SJCRH30 (cell line): Measurements from ENCODE around the gene DCLK2. TPM values are rescaled to one million over a fixed set of nuclear protein-coding genes. Genes with fewer than 3 reads are reported as not detected.

Experiments used
- DNase-seq, 2 experiments: peaks; one replicate each; pipeline ENCODE4 v3.0.0-alpha.2; 2015 to 2020
- H3K27ac ChIP-seq: fragments of 250-450 bp; sonication (Bioruptor Pico); 2 replicates; pipeline ENCODE4 v1.5.1; 2020; ENCODE audit warnings: mild to moderate bottlenecking, moderate library complexity
- H3K27me3 ChIP-seq: fragments of 250-450 bp; sonication (Bioruptor Pico); 2 replicates; pipeline ENCODE4 v1.5.1; 2020; ENCODE audit warnings: mild to moderate bottlenecking, moderate library complexity
- H3K36me3 ChIP-seq: fragments of 250-450 bp; sonication (Bioruptor Pico); 2 replicates; pipeline ENCODE4 v1.5.1; 2020; ENCODE audit warnings: mild to moderate bottlenecking, moderate library complexity
- H3K4me1 ChIP-seq: fragments of 250-450 bp; sonication (Bioruptor Pico); 2 replicates; pipeline ENCODE4 v1.5.1; 2020; ENCODE audit warnings: mild to moderate bottlenecking, moderate library complexity
- H3K4me3 ChIP-seq: fragments of 250-450 bp; sonication (Bioruptor Pico); 2 replicates; pipeline ENCODE4 v1.5.1; 2020; ENCODE audit warnings: mild to moderate bottlenecking, moderate library complexity
- H3K9me3 ChIP-seq: fragments of 250-450 bp; sonication (Bioruptor Pico); replicated peaks from 2 replicates; pipeline ENCODE4 v1.5.1; 2020; ENCODE audit warnings: mild to moderate bottlenecking, moderate library complexity
- total RNA-seq: library from RNA; depleted of rRNA; stranded (reverse); fragments of >200 nt; shearing (Covaris generic); gene quantifications from 2 replicates; pipeline ENCODE4 v1.2.3, GENCODE V29; 2014

The DCLK2 gene
- total RNA-seq, 1 experiment from 2014 or later, result 5.7 TPM

DNA sequence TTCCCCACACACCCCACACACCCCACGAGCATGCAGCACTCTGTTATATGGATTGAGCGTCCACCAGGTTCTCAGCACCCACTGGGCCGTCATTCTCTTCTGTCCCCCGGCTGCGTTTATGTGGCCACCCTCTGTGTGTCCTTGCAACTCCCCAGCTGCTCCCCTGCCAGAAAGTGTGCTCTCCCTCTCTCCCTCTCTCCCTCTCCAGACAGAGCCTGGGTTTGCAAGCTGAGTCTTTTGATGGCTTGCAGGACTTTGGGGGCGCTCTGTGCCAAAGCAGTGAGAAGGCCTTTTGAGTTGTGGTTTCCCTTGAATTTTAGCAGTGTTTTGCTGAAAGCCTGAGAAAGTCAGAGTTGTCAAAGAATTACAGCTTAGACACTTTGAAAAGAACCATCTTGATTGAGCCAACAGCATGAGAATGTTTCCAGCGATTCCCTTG is 173.5 kb downstream of the DCLK2 start:
- Histone ChIP-seq H3K27ac (no peak overlapping the region), H3K4me1 (no peaks in the 10 kb centered on the region), H3K4me3 (no peak overlapping the region), H3K9me3 (no peaks in the 10 kb centered on the region), H3K36me3 (no peaks in the 10 kb centered on the region), H3K27me3 (no peaks in the 10 kb centered on the region)
- no peak for DNase-seq

DNA sequence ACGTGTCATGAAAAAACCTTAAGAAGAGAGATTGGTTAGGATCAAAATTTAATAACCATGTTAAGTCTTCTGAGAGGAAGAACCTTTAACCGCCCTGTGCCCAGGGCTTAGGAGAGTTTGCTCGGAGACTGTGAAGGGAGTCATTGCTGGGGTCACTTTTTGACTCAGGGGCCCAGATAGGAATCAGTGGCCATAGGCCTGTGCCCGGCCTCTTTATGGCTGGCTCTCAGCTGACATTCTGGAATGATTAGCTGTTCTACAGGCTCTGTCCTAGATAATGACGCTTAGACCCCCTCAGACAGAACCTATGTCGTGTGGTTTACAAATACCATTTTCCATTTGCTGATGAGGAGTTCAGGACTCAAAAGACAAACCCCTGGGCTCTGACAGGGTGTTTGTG is 174.1 kb downstream of the DCLK2 start:
- H3K27me3 ChIP-seq, result no peaks in the 10 kb centered on the region
- H3K27ac ChIP-seq, result no peak overlapping the region
- no peak for DNase-seq
- H3K4me1 ChIP-seq, result no peaks in the 10 kb centered on the region
- H3K36me3 ChIP-seq, result no peaks in the 10 kb centered on the region
- no peak overlapping the region for H3K4me3 ChIP-seq
- H3K9me3 ChIP-seq, result no peaks in the 10 kb centered on the region

DNA sequence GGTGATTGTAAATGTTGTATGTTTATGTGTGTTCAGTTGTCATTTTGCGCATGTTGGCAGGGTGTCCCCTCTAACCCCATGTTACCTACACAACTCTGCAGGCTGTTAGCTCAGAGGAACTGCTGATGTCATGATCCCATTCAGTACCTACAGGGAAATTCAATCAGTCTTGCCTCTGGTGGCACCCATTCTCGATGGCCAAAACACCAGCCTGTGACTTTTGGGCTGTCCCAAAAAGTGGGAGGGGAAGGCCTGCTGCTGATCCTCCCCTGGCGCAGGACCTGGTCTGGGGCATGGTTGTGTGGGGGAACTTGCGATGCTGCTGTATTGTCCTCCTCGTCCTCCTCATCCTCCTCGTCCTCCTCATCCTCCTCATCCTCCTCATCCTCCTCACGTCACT is 174.5 kb downstream of the DCLK2 start:
- Histone ChIP-seq H3K27me3 (no peaks in the 10 kb centered on the region), H3K36me3 (no peaks in the 10 kb centered on the region), H3K27ac (no peak overlapping the region), H3K4me1 (no peaks in the 10 kb centered on the region), H3K4me3 (no peak overlapping the region), H3K9me3 (no peaks in the 10 kb centered on the region)
- no peak for DNase-seq

DNA sequence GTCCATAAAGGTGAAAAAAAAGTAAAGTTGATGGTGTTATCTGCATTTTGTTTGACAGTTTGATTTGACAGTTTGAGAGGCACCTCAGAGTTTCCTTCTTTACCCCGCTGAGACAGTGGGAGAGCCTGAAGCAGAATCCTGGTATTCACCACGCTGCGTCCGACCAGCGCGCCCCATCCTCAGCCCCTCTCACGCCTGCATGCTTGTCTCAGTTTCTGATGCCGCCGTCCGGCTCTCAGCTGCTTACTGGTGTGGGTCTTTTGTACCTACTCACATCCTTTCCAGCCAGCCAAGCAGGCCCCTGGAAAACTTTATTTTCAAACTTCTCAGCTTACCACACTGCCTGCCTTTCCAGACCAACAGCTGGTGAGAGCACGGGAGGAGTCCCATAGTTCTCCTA is 175.2 kb downstream of the DCLK2 start:
- Histone ChIP-seq H3K4me1 (no peaks in the 10 kb centered on the region), H3K9me3 (no peaks in the 10 kb centered on the region), H3K36me3 (no peaks in the 10 kb centered on the region), H3K4me3 (no peak overlapping the region), H3K27me3 (no peaks in the 10 kb centered on the region), H3K27ac (no peak overlapping the region)
- DNase-seq, result no peak

DNA sequence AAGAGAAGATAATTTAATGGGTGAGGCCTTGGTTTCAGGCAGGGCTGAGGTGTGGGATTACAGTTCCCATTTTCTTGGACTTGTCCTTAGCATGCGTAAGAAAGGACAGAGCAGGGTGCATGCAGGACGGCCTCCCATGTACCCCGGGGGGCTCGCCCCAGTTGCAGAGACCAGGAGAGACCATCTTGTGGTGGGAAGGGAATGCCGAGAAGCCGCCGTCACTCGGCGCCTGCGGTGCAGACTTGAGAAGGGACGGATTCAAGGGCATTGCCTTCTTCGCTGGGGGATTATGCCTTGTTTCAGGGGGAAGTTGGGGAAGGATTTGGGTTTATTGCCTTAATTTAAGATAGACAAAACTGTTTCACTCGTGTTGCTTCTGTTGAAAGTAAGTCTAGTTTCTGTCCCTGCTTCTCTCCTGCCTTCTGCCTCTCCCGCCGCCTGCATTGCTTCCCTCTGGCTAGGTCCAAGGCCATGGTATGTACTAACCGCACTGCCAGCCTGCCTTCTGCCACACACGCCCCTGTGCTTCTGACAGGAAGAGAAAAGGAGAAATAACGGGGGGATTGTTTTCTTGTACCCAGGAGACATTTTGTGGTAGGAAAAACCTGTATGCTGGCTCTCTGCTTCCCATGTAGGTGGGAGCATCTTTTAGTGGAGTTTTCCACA is 175.9 kb downstream of the DCLK2 start:
- Histone ChIP-seq H3K4me3 (no peak overlapping the region), H3K4me1 (no peaks in the 10 kb centered on the region), H3K36me3 (no peaks in the 10 kb centered on the region)

DNA sequence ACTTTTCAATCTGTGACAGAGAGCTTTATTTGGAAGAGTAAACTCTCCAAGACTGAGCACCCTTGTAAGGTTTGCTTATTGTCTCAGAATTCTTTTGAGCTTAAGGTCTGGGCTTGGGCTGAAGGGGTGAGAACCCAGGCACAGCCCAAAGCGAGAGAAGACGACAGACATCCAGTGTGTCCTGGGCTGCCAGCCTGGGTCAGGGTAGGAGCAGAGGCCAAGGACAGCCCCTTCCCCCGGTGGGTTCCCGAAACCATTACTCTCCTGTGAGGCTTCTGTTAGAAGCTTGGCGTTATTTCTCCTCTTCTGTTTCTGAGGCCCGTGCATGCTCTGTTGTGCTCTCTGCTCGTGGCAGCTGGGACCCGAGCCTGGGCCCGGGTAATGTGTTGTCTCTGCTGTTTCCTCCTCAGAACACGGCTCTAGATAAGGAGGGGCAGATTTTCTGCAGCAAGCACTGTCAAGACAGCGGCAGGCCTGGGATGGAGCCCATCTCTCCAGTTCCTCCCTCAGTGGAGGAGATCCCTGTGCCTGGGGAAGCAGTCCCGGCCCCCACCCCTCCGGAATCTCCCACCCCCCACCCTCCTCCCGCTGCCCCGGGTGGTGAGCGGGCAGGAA is 177.5 kb downstream of the DCLK2 start:
- Histone ChIP-seq H3K4me3 (no peak overlapping the region), H3K27me3 (no peaks in the 10 kb centered on the region), H3K36me3 (no peaks in the 10 kb centered on the region), H3K4me1 (no peaks in the 10 kb centered on the region), H3K9me3 (no peaks in the 10 kb centered on the region), H3K27ac (no peak overlapping the region)
- DNase-seq, result no peak

More for the DNA sequence above, 175.9 kb downstream of the DCLK2 start:
- H3K9me3 ChIP-seq, result no peaks in the 10 kb centered on the region
- no peaks in the 10 kb centered on the region for H3K27me3 ChIP-seq
- no peak for DNase-seq
- H3K27ac ChIP-seq, result no peak overlapping the region

DNA sequence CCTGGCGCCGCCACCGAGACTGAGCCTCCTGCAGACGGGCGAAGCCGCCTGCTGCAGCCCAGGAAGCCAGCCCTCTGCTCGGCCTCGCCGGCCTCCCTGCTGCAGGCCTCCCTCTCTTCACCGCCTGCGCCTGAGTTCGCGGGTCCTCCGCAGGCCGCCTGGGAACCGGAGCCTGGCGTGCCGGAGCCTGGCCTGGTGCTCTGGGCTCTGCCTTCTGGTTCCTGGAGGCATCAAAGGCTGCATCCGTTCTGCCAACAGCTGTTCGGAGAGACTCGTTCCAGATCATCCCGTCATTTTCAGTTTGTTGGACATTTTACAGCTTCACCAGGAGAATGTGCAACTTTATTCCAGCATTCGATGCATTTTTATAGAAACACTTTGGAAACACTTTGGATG is 178.0 kb downstream of the DCLK2 start:
- no peak for DNase-seq

DNA sequence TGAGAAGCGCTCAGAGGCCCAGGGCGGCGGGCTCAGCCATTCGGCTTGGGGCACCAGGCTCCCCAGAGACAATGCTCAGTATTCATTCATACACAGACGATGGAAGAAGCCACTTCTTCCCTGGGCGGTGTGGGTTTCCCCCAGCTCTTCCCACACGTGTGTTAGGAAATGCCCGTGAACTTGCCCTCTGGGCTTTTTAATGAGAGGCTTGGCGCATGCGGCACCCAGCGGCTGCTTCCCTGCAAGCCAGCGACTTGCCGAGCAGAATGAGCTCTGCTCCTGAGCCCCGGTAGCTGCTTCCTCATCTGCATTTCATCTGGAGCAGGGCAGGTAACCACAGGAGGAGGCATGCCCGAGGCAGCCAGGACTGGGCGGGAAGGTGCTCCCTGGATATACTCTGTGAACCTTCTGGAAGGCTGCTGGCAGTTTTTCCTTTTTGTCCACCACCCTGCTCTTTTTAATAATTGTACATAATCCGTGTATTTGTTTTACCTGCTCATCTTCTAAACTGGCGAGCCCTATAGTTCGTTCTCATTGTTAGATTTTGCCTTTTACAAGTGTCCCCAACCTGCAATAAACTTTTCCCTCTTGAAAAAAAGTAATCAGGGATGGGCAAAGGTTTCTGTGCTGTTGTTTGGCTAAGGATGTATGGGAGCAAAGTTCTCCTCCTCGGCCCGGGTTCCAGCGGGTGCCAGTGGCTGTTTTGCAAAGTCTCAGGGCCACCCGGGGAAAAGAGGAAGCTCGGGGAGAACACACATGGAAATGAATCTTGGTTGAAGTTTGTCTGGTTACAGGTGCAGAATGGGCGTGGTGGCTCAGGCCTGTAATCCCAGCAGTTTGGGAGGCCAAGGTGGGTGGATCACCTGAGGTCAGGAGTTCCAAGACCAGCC is 178.8 kb downstream of the DCLK2 start:
- no peaks in the 10 kb centered on the region for H3K4me1 ChIP-seq
- H3K27me3 ChIP-seq, result no peaks in the 10 kb centered on the region
- H3K9me3 ChIP-seq, result no peaks in the 10 kb centered on the region
- no peaks in the 10 kb centered on the region for H3K36me3 ChIP-seq
- H3K4me3 ChIP-seq, result no peak overlapping the region
- no peak overlapping the region for H3K27ac ChIP-seq
- no peak for DNase-seq

More for the DNA sequence above, 178.0 kb downstream of the DCLK2 start:
- Histone ChIP-seq H3K9me3 (no peaks in the 10 kb centered on the region), H3K36me3 (no peaks in the 10 kb centered on the region), H3K4me1 (no peaks in the 10 kb centered on the region), H3K27ac (no peak overlapping the region), H3K4me3 (no peak overlapping the region), H3K27me3 (no peaks in the 10 kb centered on the region)

DNA sequence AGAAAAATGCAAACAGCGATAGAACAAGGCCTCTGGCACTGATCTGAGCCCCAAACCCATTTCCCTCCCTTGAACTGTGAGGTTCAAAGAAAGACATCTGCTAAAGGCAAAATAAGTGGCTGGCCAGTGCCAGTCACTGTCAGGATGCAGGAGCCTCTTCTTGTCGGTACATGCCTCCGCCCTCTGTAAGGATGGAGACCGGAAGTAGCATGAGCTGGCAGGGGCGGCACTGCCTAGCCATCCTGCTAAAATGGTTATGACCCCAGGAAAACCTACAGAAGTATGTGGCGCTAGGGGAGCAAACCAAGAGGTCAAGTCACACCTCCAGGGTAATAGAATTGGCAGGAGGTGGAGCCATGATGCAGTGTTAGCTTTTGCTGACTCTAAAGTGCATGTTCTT is 180.3 kb downstream of the DCLK2 start:
- no peak overlapping the region for H3K4me3 ChIP-seq
- H3K27ac ChIP-seq, result no peak overlapping the region

DNA sequence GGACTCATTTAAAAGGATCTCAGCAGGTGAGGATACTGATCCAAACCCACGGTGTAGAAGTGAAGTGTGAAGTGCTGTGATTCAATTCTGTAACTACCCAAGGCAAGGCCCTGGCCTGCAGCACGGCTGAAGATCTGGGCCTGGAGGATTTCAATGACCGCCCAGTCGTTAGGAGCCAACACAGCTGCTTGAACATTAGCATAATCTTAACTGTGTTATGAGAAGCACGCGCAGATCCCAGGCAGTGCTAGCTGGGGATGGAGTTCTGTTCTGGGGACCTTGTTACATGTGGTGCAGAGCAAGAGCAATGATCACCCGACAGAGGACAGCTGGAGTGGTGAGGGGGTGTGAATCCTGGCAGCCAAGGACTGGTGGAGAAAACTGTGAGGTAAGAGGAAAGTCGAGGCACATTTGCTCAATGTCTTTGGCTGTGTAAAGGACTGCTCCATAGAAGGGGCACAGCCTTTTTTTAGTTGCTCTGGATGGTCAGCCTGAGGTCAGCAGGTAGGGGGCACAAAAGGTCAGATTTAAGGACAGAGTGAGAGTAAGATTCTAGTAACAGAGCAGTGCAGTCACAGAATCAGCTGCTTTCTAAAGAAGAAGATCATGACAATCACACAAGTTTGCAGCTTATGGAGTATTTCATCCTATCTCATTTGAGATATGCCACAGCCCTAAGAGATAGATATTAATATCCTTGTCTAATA is 181.8 kb downstream of the DCLK2 start:
- no peaks in the 10 kb centered on the region for H3K36me3 ChIP-seq
- no peak for DNase-seq
- H3K27me3 ChIP-seq, result no peaks in the 10 kb centered on the region
- no peak overlapping the region for H3K4me3 ChIP-seq
- H3K27ac ChIP-seq, result no peak overlapping the region
- H3K9me3 ChIP-seq, result no peaks in the 10 kb centered on the region
- no peaks in the 10 kb centered on the region for H3K4me1 ChIP-seq

More for the DNA sequence above, 180.3 kb downstream of the DCLK2 start:
- DNase-seq, result no peak
- no peaks in the 10 kb centered on the region for H3K4me1 ChIP-seq
- no peaks in the 10 kb centered on the region for H3K36me3 ChIP-seq
- no peaks in the 10 kb centered on the region for H3K27me3 ChIP-seq
- no peaks in the 10 kb centered on the region for H3K9me3 ChIP-seq

DNA sequence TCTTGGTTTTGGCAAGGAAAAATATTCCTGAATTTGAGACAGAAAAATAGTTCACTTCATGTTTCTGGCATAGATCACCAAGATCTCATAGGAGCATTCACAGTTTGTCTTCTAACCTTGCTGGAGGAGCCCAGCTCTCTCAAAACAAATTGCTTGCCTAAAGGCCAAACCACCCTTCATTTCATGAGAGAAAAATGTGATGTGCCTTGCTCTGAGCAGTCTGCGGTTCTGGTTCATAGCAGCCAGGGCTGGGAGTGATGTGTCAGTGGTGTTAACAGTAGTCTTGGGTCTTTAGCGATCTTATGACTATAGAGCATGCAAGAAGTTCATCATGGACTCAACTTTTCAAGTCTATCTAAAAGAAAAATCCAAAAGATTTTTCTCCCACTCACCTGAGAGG is 183.3 kb downstream of the DCLK2 start:
- Histone ChIP-seq H3K27me3 (no peaks in the 10 kb centered on the region), H3K36me3 (no peaks in the 10 kb centered on the region), H3K4me3 (no peak overlapping the region), H3K4me1 (no peaks in the 10 kb centered on the region), H3K9me3 (no peaks in the 10 kb centered on the region), H3K27ac (no peak overlapping the region)
- no peak for DNase-seq

DNA sequence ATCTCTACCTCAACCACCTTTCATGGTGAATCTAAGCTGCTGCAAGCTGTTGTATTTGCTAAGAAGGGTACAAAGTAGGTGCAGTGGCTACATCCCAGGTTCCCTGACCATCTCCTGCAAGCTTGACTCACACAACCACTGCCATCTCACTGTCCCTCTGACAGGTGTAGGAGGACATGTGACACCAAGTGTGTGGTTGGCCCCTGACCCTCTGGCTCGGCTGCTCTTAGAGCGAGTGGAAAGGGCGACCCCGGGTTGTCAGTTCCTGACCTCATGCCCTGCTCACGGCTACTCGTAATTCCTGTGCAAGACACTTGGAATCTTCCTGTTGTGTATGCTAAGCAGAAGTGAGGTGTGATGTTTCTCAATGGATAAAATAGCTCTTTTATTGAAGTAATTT is 184.4 kb downstream of the DCLK2 start:
- no peak overlapping the region for H3K4me3 ChIP-seq
- DNase-seq, result no peak
- H3K27me3 ChIP-seq, result no peaks in the 10 kb centered on the region
- H3K36me3 ChIP-seq, result no peaks in the 10 kb centered on the region
- H3K4me1 ChIP-seq, result no peaks in the 10 kb centered on the region
- no peaks in the 10 kb centered on the region for H3K9me3 ChIP-seq
- no peak overlapping the region for H3K27ac ChIP-seq

DNA sequence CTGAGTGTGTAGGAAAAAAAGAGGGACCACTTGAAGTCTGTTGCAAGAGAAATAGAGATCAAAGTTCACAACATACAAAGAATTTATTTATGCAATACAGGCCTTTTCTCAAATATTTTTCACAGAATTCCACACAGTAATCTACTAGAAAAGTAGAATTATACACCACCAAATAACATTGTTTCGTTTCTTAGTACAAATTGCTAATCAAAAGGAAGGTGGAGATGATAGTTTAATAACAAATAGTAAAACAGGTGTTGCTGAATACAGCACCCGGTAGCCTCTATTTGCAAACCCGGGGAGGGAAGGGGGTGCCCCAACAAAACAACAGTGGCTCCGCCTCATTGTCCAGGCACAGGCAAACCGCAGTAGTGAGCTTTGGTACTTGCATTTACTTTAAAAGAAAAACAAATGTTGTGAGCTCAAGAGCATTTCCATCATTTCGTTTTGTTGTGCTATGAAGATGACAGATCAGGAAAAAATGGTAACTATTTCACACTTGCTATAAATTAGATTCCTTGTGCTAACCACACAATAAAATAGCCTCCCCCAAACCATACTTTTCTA is 186.4 kb downstream of the DCLK2 start:
- no peak for DNase-seq
- H3K9me3 ChIP-seq, result no peaks in the 10 kb centered on the region
- H3K27ac ChIP-seq, result no peak overlapping the region
- H3K4me3 ChIP-seq, result no peak overlapping the region
- H3K4me1 ChIP-seq, result no peaks in the 10 kb centered on the region
- H3K27me3 ChIP-seq, result no peaks in the 10 kb centered on the region
- H3K36me3 ChIP-seq, result no peaks in the 10 kb centered on the region

DNA sequence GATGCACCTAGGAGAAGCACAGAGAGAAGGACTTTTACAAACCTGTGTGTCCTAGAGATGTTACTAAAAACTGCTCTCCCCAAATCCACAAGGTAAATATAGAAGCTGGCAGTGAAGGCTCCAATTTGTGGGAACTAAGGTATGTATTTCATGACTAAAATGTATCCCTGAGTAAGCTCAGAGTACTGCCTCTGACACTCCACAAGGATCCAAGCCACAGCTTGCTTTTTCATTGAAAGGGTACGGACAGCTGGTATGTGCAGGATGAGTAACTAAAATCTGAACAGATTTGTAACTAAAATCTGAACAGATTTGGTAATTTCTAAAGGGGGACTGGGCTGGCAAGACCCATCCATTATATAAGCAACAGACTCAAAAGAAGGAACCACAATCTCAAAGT is 187.6 kb downstream of the DCLK2 start:
- no peak for DNase-seq
- Histone ChIP-seq H3K27ac (no peak overlapping the region), H3K27me3 (no peaks in the 10 kb centered on the region), H3K36me3 (no peaks in the 10 kb centered on the region), H3K4me1 (no peaks in the 10 kb centered on the region), H3K4me3 (no peak overlapping the region), H3K9me3 (no peaks in the 10 kb centered on the region)
